Astrocyte (in vitro differentiated cells and primary cell): ENCODE results near the gene FAM222A.

Source experiments
- CTCF ChIP-seq: IDR thresholded peaks from 2 replicates; pipeline ENCODE4 v1.5.1; 2011; ENCODE audit warnings: low read depth, mild to moderate bottlenecking, inconsistent platforms, low read length, moderate library complexity; ENCODE audit not compliant: insufficient read depth
- EZH2 ChIP-seq: IDR thresholded peaks from 2 replicates; pipeline ENCODE4 v1.6.1; 2012; ENCODE audit warnings: mild to moderate bottlenecking, low read length, inconsistent platforms; ENCODE audit not compliant: insufficient read depth

- TF ChIP-seq CTCF (no peak), EZH2 (no peak)
Measured at GRCh38 chr12:109687250-109687649, 26.4 kb upstream of the FAM222A start.
